IPS DF 19.7 (cell line): Measurements from ENCODE around the gene CEMIP2.
"Not testable (repeated sequence)": the region's sequence is repeated elsewhere in the genome, so short reads cannot be mapped to it uniquely, and the experiment has no call there.

Source experiments
- DNase-seq: peaks from one replicate; pipeline ENCODE4 v3.0.0-alpha.2; 2013; ENCODE audit warnings: low read depth, low spot score

Gene CEMIP2

GRCh38 chr9:71676460-71676859 is 91.9 kb downstream of the CEMIP2 start:
- DNase-seq: no peak

- no peak for DNase-seq
Observed at GRCh38 chr9:71675857-71676165, 92.5 kb downstream of the CEMIP2 start.

- no peak for DNase-seq
Observed at GRCh38 chr9:71675105-71675856, 93.0 kb downstream of the CEMIP2 start.

GRCh38 chr9:71672573-71672972 is 95.7 kb downstream of the CEMIP2 start:
- DNase-seq: no peak

GRCh38 chr9:71671289-71671688 is 97.0 kb downstream of the CEMIP2 start:
- DNase-seq: no peak

GRCh38 chr9:71670121-71670520 is 98.2 kb downstream of the CEMIP2 start:
- DNase-seq: no peak

GRCh38 chr9:71669284-71669995 is 98.9 kb downstream of the CEMIP2 start:
- DNase-seq: no peak

GRCh38 chr9:71668717-71669116 is 99.6 kb downstream of the CEMIP2 start:
- no peak for DNase-seq

- DNase-seq: no peak
Observed at GRCh38 chr9:71665247-71665646, 103.1 kb downstream of the CEMIP2 start.

GRCh38 chr9:71664566-71664965 is 103.7 kb downstream of the CEMIP2 start:
- DNase-seq: no peak

GRCh38 chr9:71663931-71664459 is 104.3 kb downstream of the CEMIP2 start:
- no peak for DNase-seq

- peak; percentile 52 for DNase-seq
Observed at GRCh38 chr9:71663216-71663615, 105.1 kb downstream of the CEMIP2 start.

- no peak for DNase-seq
Observed at GRCh38 chr9:71662082-71662481, 106.2 kb downstream of the CEMIP2 start.

GRCh38 chr9:71657276-71657675 is 111.0 kb downstream of the CEMIP2 start:
- not testable (repeated sequence) for DNase-seq

- no peak for DNase-seq
Observed at GRCh38 chr9:71656496-71656895, 111.8 kb downstream of the CEMIP2 start.

- DNase-seq: no peak
Observed at GRCh38 chr9:71655778-71656177, 112.5 kb downstream of the CEMIP2 start.

GRCh38 chr9:71655141-71655540 is 113.2 kb downstream of the CEMIP2 start:
- no peak for DNase-seq

- DNase-seq: no peak
Observed at GRCh38 chr9:71652480-71652879, 115.8 kb downstream of the CEMIP2 start.

GRCh38 chr9:71648453-71648852 is 119.9 kb downstream of the CEMIP2 start:
- no peak for DNase-seq

- DNase-seq: no peak
Observed at GRCh38 chr9:71647094-71647591, 121.2 kb downstream of the CEMIP2 start.

GRCh38 chr9:71646131-71646530 is 122.2 kb downstream of the CEMIP2 start:
- no peak for DNase-seq

- no peak for DNase-seq
Observed at GRCh38 chr9:71644819-71645362, 123.4 kb downstream of the CEMIP2 start.

- DNase-seq: no peak
Observed at GRCh38 chr9:71643330-71643729, 125.0 kb downstream of the CEMIP2 start.
